Measurements from ENCODE around the gene PHC1.

GRCh38 chr12:8943565-8944186 lies 29.4 kb downstream of the PHC1 start:
- TF ChIP-seq POLR2A (IDR thresholded peaks at IDR 0.05; ENCODE audit: low read depth, low read length), result no peak
- no peak for TF ChIP-seq TAF1 (IDR thresholded peaks at IDR 0.05; ENCODE audit: borderline replicate concordance, low read depth, low read length)
